ENCODE data around the gene PPP1R16B.

DNA sequence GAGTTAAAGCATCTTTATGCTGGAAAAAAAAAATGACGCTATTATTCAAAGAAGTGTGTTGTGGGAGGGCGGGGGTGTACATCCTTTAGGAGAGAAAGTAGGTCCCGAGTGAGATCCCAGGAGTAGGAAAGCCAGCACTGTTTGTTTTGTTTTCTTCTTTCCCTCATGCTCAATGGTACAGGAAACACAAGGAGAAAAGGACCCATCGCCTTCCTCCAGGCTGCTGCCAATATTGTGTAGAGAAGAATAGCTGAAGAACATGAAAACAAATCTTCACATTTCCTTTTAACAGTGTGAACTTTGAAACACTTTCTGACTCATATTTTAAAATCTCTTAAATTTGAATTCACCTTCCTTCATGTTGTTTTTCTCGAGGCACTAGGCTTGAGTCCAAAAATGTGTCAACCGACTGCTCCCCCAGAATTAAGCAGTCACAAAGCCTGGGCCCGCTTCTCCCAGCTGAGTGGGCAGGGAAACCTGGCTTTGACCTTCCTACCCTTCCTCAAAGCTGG lies 22.3 kb downstream of the PPP1R16B start:
- TF ChIP-seq POLR2AphosphoS5 (IDR thresholded peaks at IDR 0.05; ENCODE audit: low read depth, low read length) (no peak), POLR2A (IDR thresholded peaks at IDR 0.05; ENCODE audit: low read depth, low read length) (no peak), TAF1 (IDR thresholded peaks at IDR 0.05; ENCODE audit: low read depth, low read length) (no peak), SPI1 (IDR thresholded peaks at IDR 0.05; ENCODE audit: low read depth, low read length) (no peak), POU2F2 (IDR thresholded peaks at IDR 0.05; ENCODE audit: low read depth, low read length) (no peak)

Measured in GM12891 (cell line).